ENCODE measurements around the gene SPOP. TPM values are rescaled to one million over a fixed set of nuclear protein-coding genes. Genes with fewer than 3 reads are reported as not detected.

The SPOP gene
- total and polyA plus RNA-seq, 2 of the 4 experiments (the other 2 are of a cell fraction) = 24.9 to 47.5 TPM

GRCh38 chr17:49631496-49631895, 46.4 kb downstream of the SPOP start:
- H4K20me1 ChIP-seq (ENCODE audit: insufficient read depth, low read length) = peaks cover 9% of the 10 kb centered on the region; the same call in 1 of the 2 replicates
- H3K4me2 ChIP-seq (ENCODE audit: low read depth, low read length) = no peak overlapping the region; the same call in 1 of the 2 replicates
- no peak overlapping the region for H2BK15ac ChIP-seq (ENCODE audit: low read depth, low read length)

More at GRCh38 chr17:49631496-49631895, 46.4 kb downstream of the SPOP start:
- ATAC-seq (ENCODE audit: low read depth) = peak; percentile 21; the same call in 1 of the 2 replicates
- Histone ChIP-seq H3K9me1 (ENCODE audit: insufficient read depth, low read length) (no peaks in the 10 kb centered on the region), H2AK5ac (ENCODE audit: low read depth, low read length) (no peak overlapping the region), H3K27ac (ENCODE audit: insufficient read depth, low read length) (no peak overlapping the region), H4K8ac (ENCODE audit: low read depth in 2 of 2, low read length in 2 of 2) (no peak overlapping the region), H3K4ac (ENCODE audit: low read depth, low read length) (no peak overlapping the region), H2BK5ac (ENCODE audit: low read depth, low read length, poor library complexity, severe bottlenecking) (no peak overlapping the region), H3K9me3 (ENCODE audit: control insufficient read depth, insufficient read depth, low read length) (no peaks in the 10 kb centered on the region), H3K79me1 (ENCODE audit: low read depth in 1 of 2, low read length in 2 of 2) (peaks cover 20 to 50% of the 10 kb centered on the region in 2 experiments), H3K23ac (ENCODE audit: low read depth, low read length) (no peak overlapping the region), H2AK9ac (replicated peaks; ENCODE audit: low read depth, low read length, poor library complexity) (no peak overlapping the region), H2BK20ac (ENCODE audit: low read depth, low read length) (no peak overlapping the region), H3K18ac (ENCODE audit: low read depth, low read length) (no peak overlapping the region), H2AFZ (replicated peaks; ENCODE audit: low read length, poor library complexity) (no peak overlapping the region), H4K5ac (ENCODE audit: low read depth, low read length) (no peak overlapping the region), H3K14ac (replicated peaks; ENCODE audit: low read depth, low read length) (no peak overlapping the region), H3K4me1 (ENCODE audit: control insufficient read depth, insufficient read depth, low read length) (peaks cover 8% of the 10 kb centered on the region), H3K36me3 (ENCODE audit: control insufficient read depth, insufficient read depth, low read length) (no peaks in the 10 kb centered on the region; the same call in 1 of the 2 replicates), H3K56ac (ENCODE audit: extremely low read depth, insufficient read depth, low read length) (no peak overlapping the region), H3K27me3 (ENCODE audit: control insufficient read depth, insufficient read depth, low read length) (no peaks in the 10 kb centered on the region), H4K91ac (ENCODE audit: insufficient read depth, low read depth, low read length) (no peak overlapping the region), H2BK120ac (ENCODE audit: low read depth, low read length) (no peak overlapping the region), H3K4me3 (ENCODE audit: insufficient read depth, low read depth, low read length) (no peak overlapping the region), H3K9ac (ENCODE audit: low read depth, low read length) (no peak overlapping the region)
- TF ChIP-seq BHLHE40 (IDR thresholded peaks at IDR 0.05; ENCODE audit: low read depth, low read length) (no peak), MAFK (IDR thresholded peaks at IDR 0.05; ENCODE audit: low read depth, low read length) (no peak), CHD1 (IDR thresholded peaks at IDR 0.05; ENCODE audit: low read depth, low read length) (no peak), CEBPB (IDR thresholded peaks at IDR 0.05; ENCODE audit: low read depth, low read length) (no peak), RAD21 (IDR thresholded peaks at IDR 0.05; ENCODE audit: low read length) (no peak), MAZ (IDR thresholded peaks at IDR 0.05; ENCODE audit: borderline replicate concordance, low read depth, low read length) (no peak), RCOR1 (IDR thresholded peaks at IDR 0.05; ENCODE audit: insufficient replicate concordance, low read length) (no peak)
- TF ChIP-seq, protein P1, sequence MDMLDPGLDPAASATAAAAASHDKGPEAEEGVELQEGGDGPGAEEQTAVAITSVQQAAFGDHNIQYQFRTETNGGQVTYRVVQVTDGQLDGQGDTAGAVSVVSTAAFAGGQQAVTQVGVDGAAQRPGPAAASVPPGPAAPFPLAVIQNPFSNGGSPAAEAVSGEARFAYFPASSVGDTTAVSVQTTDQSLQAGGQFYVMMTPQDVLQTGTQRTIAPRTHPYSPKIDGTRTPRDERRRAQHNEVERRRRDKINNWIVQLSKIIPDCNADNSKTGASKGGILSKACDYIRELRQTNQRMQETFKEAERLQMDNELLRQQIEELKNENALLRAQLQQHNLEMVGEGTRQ (IDR thresholded peaks at IDR 0.05; ENCODE audit: low read depth, low read length) = no peak
- no TSS peak for BruUV-seq (replicated peaks)
- no CpG with 5 or more reads among the region's 1 CpG for WGBS, 2 experiments (ENCODE audit: extremely low coverage in 2 of 2, insufficient read length in 1 of 2)
- ChIA-PET CTCF (no interaction called here), POLR2A (ENCODE audit: unreplicated experiment) (no interaction called here)
- intact Hi-C loops (cut with micrococcal nuclease) = no loop called here
- dilution Hi-C loops (cut with HindIII; ENCODE audit: low sequenced_read_pairs, unreplicated experiment) = no loop called here
- in situ Hi-C loops (cut with MboI; ENCODE audit: low sequenced_read_pairs) = no loop called here
- no peak for DNase-seq
